Mucosa of descending colon (tissue), 3 donors: ENCODE results near the gene GATA5. TPM values are rescaled to one million over a fixed set of nuclear protein-coding genes. Genes with fewer than 3 reads are reported as not detected.
A peak's percentile ranks its signal among the peaks of the same experiment; 100 is the strongest.
"Not testable (repeated sequence)": the region's sequence is repeated elsewhere in the genome, so short reads cannot be mapped to it uniquely, and the experiment has no call there.

Experiments used
- ATAC-seq: fragments of 200-7000 bp; cut with Tn5 transposase; one replicate; pipeline ENCODE4 v1.9.1; 2020; ENCODE audit warnings: mild to moderate bottlenecking, moderate library complexity
- DNase-seq, 3 donors: peaks; one replicate each; pipeline ENCODE4 v3.0.0-alpha.2; 2020
- H3K36me3 ChIP-seq: fragments of 200-600 bp; one replicate; pipeline ENCODE4 v1.8.0; 2021; ENCODE audit warnings: low read depth, mild to moderate bottlenecking
- H3K4me1 ChIP-seq: fragments of 200-600 bp; one replicate; pipeline ENCODE4 v1.8.0; 2021; ENCODE audit warnings: low read depth, mild to moderate bottlenecking
- H3K4me3 ChIP-seq: fragments of 200-600 bp; one replicate; pipeline ENCODE4 v1.8.0; 2021; ENCODE audit warnings: mild to moderate bottlenecking
- H3K9me3 ChIP-seq: fragments of 200-600 bp; one replicate; pipeline ENCODE4 v1.8.0; 2021; ENCODE audit warnings: mild to moderate bottlenecking
- intact Hi-C, 2 donors: fragments of 100-400 bp; cut with DNase I in 1 of 2; cut with micrococcal nuclease in 1 of 2; formaldehyde crosslinking; loops; one replicate each; pipeline versions ENCODE4 v1.11.0 to v1.11.1; 2022; cut with DNase I, micrococcal nuclease
- total RNA-seq, 3 donors: library from RNA; stranded (reverse); fragmentation: NEBNext Ultra II Directional in 2 of 3; extraction: Animal tissue kit (Norgen Biotek cat#: 25700) in 2 of 3; gene quantifications; one replicate each; pipeline versions ENCODE4 v1.2.1 to v1.2.4, GENCODE V29; 2021 to 2023
- TF ChIP-seq, protein P1 (sequence below): fragments of 200-600 bp; IDR thresholded peaks from one replicate; pipeline ENCODE4 v1.8.0; 2022; ENCODE audit warnings: antibody characterized with exemption, mild to moderate bottlenecking
- donor health status: DM: no; HTN: no; CAD: no; lungs with moderate emphysema.
- donor health status: DM: no; HTN: no; CAD: no.
- donor health status: DM: no; HTN: yes; CAD: no.

The GATA5 gene
- total RNA-seq, 3 donors from 2014 or later: 0.14 to 0.22 TPM; not detected in 1

- Histone ChIP-seq H3K4me1 (peaks cover 39% of the 10 kb centered on the region), H3K36me3 (no peaks in the 10 kb centered on the region), H3K9me3 (no peaks in the 10 kb centered on the region), H3K4me3 (no peak overlapping the region)
- intact Hi-C loops: no loop called here
- no peak for DNase-seq
- ATAC-seq: no peak
- TF ChIP-seq, protein P1, sequence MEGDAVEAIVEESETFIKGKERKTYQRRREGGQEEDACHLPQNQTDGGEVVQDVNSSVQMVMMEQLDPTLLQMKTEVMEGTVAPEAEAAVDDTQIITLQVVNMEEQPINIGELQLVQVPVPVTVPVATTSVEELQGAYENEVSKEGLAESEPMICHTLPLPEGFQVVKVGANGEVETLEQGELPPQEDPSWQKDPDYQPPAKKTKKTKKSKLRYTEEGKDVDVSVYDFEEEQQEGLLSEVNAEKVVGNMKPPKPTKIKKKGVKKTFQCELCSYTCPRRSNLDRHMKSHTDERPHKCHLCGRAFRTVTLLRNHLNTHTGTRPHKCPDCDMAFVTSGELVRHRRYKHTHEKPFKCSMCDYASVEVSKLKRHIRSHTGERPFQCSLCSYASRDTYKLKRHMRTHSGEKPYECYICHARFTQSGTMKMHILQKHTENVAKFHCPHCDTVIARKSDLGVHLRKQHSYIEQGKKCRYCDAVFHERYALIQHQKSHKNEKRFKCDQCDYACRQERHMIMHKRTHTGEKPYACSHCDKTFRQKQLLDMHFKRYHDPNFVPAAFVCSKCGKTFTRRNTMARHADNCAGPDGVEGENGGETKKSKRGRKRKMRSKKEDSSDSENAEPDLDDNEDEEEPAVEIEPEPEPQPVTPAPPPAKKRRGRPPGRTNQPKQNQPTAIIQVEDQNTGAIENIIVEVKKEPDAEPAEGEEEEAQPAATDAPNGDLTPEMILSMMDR: no peak
Observed at GRCh38 chr20:62429455-62430310, 46.1 kb downstream of the GATA5 start.

DNA sequence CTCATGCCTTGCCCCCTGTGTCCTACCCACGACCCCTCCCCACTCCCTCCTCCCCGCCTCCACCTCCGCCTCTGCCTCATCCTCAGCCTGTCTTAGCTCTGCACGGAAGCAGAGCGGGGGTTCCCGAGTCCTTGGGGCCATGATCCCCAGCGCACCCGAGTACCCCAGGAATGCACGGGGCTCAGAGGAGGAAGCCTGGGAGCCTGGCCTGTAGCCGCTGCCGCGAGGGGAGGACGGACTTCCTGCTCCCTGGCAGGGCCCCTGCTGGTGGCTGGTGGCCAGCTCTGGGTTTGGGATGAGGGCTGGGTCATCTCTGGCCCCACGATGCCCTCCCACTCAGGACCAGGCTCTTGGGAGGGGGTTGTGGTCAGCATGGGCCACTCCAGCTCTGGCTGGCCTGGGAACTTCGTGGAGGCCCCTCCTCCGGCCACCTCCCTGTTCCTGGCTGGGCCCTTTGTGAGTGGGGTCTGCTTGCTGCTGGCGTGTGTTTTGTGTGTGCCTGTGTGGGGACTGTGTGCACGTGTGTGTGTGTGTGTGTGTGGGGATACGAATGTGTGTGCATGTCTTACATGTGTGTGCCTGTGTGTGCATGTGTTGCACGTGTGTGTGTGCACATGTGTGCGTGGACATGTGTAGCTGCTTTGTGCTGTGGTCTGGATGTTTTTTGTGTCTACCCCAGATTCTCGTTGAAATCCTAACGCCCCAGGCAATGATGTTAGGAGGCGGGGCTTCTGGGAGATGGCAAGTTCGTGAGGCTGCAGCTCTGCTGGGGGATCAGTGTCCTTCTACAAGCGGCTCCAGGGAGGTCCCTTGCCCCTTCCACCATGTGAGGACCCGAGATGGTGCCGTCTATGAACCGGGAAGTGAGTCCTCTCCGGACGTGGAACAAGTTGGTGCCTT lies 47.1 kb downstream of the GATA5 start:
- ATAC-seq (peak; percentile 6), DNase-seq (peak in 1 of 3 donors; percentile 58)
- no peaks in the 10 kb centered on the region for H3K9me3 ChIP-seq
- TF ChIP-seq, protein P1: no peak
- H3K36me3 ChIP-seq: no peaks in the 10 kb centered on the region
- intact Hi-C loops: no loop called here
- no peak overlapping the region for H3K4me3 ChIP-seq
- peaks cover 32% of the 10 kb centered on the region for H3K4me1 ChIP-seq

GRCh38 chr20:62428002-62428372 lies 47.8 kb downstream of the GATA5 start:
- intact Hi-C loops: no loop called here
- H3K4me1 ChIP-seq: peaks cover 28% of the 10 kb centered on the region
- TF ChIP-seq, protein P1: no peak
- peak in 2 of 3 donors; percentile 63 to 73 for DNase-seq
- H3K36me3 ChIP-seq: no peaks in the 10 kb centered on the region
- peak; percentile 65 for ATAC-seq
- no peaks in the 10 kb centered on the region for H3K9me3 ChIP-seq
- no peak overlapping the region for H3K4me3 ChIP-seq

GRCh38 chr20:62427172-62428001 lies 48.4 kb downstream of the GATA5 start, which contains the start of gene RBBP8NL:
RBBP8NL (minus strand) TSS chr20:62427539; CDS start chr20:62419647, 7,892 bp downstream.
- Histone ChIP-seq H3K36me3 (no peaks in the 10 kb centered on the region), H3K4me1 (peaks cover 28% of the 10 kb centered on the region), H3K9me3 (no peaks in the 10 kb centered on the region), H3K4me3 (no peak within 1 kb of the TSS)
- intact Hi-C loops: no loop called here
- TF ChIP-seq, protein P1: no peak
- DNase-seq: peak; percentile 88 to 94 (median 92)
- peak; percentile 88 for ATAC-seq

- Histone ChIP-seq H3K9me3 (no peaks in the 10 kb centered on the region), H3K36me3 (no peaks in the 10 kb centered on the region), H3K4me1 (peaks cover 28% of the 10 kb centered on the region), H3K4me3 (no peak overlapping the region)
- TF ChIP-seq, protein P1: no peak
- DNase-seq (peak in 2 of 3 donors; percentile 42 to 68), ATAC-seq (peak; percentile 41)
- intact Hi-C loops: no loop called here
Observed at GRCh38 chr20:62426699-62427131, 49.1 kb downstream of the GATA5 start.

DNA sequence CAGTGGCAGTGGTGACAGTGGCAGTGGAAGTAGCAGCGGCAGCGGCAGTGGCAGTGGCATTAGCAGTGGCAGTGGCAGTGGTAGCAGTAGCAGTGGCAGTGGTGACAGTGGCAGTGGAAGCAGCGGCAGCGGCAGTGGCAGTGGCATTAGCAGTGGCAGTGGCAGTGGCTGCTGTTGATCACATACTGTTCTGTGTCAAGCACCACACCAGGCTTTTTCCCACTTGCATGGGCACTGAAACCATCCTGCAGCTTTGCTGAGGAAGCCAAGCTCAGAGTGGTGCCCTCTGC lies 49.8 kb downstream of the GATA5 start:
- H3K9me3 ChIP-seq, H3K4me3 ChIP-seq, H3K36me3 ChIP-seq, intact Hi-C loops, DNase-seq, ATAC-seq: not testable (repeated sequence)
- H3K4me1 ChIP-seq: peaks cover 25% of the 10 kb centered on the region
